ENCODE data around the gene TIMP3. TPM values are rescaled to one million over a fixed set of nuclear protein-coding genes. Genes with fewer than 3 reads are reported as not detected.

TIMP3 gene
- total RNA-seq, 1 experiment from 2014 or later, result 3.3 TPM

- H3K27me3 Mint-ChIP-seq (ENCODE audit: low read depth), result no peaks in the 10 kb centered on the region; the same call in 1 of the 2 replicates
Observed at GRCh38 chr22:32874976-32875375, 73.5 kb downstream of the TIMP3 start.

DNA sequence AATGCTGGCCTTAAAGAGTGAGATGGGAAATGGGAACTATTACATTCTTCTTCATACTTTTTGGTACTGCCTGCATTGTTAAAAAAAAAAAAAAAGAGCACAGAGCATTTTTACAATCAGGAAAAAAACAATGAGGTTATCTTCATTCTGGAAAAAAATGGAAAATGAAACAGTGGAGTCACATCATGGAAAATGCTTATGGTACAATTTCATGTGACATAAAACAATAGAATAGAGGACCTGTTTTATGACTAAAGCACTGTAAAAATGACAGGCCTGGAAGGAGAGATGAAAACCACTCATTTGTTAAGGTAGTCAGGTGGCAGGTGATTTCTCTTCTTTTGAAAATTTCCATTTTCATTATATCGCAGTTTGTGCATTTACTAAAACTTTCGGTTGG lies 75.0 kb downstream of the TIMP3 start:
- peaks cover 4% of the 10 kb centered on the region; the same call in 1 of the 2 replicates for H3K4me1 Mint-ChIP-seq
- H3K9me3 Mint-ChIP-seq, result peaks cover 4% of the 10 kb centered on the region; the same call in 1 of the 2 replicates
- H3K36me3 Mint-ChIP-seq, result no peaks in the 10 kb centered on the region
- H3K27ac Mint-ChIP-seq, result no peak overlapping the region
- POLR2A ChIA-PET, result no interaction called here
- ATAC-seq (no peak), DNase-seq (ENCODE audit: low spot score) (no peak)
- no peaks in the 10 kb centered on the region; the same call in 1 of the 2 replicates for H3K27me3 Mint-ChIP-seq (ENCODE audit: low read depth)
- no peak for TF ChIP-seq HMGA2 (CRISPR knock-in tag; IDR thresholded peaks at IDR 0.05)
- TF ChIP-seq ELF4 (CRISPR knock-in tag; IDR thresholded peaks at IDR 0.05; ENCODE audit: low read depth), result no peak
- TF ChIP-seq, protein P1, sequence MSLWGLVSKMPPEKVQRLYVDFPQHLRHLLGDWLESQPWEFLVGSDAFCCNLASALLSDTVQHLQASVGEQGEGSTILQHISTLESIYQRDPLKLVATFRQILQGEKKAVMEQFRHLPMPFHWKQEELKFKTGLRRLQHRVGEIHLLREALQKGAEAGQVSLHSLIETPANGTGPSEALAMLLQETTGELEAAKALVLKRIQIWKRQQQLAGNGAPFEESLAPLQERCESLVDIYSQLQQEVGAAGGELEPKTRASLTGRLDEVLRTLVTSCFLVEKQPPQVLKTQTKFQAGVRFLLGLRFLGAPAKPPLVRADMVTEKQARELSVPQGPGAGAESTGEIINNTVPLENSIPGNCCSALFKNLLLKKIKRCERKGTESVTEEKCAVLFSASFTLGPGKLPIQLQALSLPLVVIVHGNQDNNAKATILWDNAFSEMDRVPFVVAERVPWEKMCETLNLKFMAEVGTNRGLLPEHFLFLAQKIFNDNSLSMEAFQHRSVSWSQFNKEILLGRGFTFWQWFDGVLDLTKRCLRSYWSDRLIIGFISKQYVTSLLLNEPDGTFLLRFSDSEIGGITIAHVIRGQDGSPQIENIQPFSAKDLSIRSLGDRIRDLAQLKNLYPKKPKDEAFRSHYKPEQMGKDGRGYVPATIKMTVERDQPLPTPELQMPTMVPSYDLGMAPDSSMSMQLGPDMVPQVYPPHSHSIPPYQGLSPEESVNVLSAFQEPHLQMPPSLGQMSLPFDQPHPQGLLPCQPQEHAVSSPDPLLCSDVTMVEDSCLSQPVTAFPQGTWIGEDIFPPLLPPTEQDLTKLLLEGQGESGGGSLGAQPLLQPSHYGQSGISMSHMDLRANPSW (CRISPR knock-in tag; conservative IDR thresholded peaks at IDR 0.05; ENCODE audit: low read depth), result no peak
- TF ChIP-seq, protein P2, sequence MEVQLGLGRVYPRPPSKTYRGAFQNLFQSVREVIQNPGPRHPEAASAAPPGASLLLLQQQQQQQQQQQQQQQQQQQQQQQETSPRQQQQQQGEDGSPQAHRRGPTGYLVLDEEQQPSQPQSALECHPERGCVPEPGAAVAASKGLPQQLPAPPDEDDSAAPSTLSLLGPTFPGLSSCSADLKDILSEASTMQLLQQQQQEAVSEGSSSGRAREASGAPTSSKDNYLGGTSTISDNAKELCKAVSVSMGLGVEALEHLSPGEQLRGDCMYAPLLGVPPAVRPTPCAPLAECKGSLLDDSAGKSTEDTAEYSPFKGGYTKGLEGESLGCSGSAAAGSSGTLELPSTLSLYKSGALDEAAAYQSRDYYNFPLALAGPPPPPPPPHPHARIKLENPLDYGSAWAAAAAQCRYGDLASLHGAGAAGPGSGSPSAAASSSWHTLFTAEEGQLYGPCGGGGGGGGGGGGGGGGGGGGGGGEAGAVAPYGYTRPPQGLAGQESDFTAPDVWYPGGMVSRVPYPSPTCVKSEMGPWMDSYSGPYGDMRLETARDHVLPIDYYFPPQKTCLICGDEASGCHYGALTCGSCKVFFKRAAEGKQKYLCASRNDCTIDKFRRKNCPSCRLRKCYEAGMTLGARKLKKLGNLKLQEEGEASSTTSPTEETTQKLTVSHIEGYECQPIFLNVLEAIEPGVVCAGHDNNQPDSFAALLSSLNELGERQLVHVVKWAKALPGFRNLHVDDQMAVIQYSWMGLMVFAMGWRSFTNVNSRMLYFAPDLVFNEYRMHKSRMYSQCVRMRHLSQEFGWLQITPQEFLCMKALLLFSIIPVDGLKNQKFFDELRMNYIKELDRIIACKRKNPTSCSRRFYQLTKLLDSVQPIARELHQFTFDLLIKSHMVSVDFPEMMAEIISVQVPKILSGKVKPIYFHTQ (CRISPR knock-in tag; IDR thresholded peaks at IDR 0.05), result no peak
- no peak for TF ChIP-seq JUN (CRISPR knock-in tag; IDR thresholded peaks at IDR 0.05)
- no peak for TF ChIP-seq ATF3 (CRISPR knock-in tag; conservative IDR thresholded peaks at IDR 0.05)
- TF ChIP-seq E2F4 (CRISPR knock-in tag; IDR thresholded peaks at IDR 0.05; ENCODE audit: borderline replicate concordance, low read depth), result no peak
- no peak for TF ChIP-seq ZNF317 (CRISPR knock-in tag; IDR thresholded peaks at IDR 0.05; ENCODE audit: borderline replicate concordance, low read depth)
- TF ChIP-seq, protein P3, sequence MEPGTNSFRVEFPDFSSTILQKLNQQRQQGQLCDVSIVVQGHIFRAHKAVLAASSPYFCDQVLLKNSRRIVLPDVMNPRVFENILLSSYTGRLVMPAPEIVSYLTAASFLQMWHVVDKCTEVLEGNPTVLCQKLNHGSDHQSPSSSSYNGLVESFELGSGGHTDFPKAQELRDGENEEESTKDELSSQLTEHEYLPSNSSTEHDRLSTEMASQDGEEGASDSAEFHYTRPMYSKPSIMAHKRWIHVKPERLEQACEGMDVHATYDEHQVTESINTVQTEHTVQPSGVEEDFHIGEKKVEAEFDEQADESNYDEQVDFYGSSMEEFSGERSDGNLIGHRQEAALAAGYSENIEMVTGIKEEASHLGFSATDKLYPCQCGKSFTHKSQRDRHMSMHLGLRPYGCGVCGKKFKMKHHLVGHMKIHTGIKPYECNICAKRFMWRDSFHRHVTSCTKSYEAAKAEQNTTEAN (CRISPR knock-in tag; IDR thresholded peaks at IDR 0.05), result no peak
- TF ChIP-seq TEAD4 (CRISPR knock-in tag; IDR thresholded peaks at IDR 0.05), result no peak
- TF ChIP-seq GABPB1 (CRISPR knock-in tag; IDR thresholded peaks at IDR 0.05), result no peak
- no peak for TF ChIP-seq ZNF138 (CRISPR knock-in tag; conservative IDR thresholded peaks at IDR 0.05)
- H3K4me3 Mint-ChIP-seq, result no peak overlapping the region
- CTCF ChIA-PET, result no interaction called here

More at GRCh38 chr22:32874976-32875375, 73.5 kb downstream of the TIMP3 start:
- POLR2A ChIA-PET, result no interaction called here
- CTCF ChIA-PET, result no interaction called here
- DNase-seq (ENCODE audit: low spot score) (no peak), ATAC-seq (no peak)
- Mint-ChIP-seq H3K4me1 (no peaks in the 10 kb centered on the region), H3K27ac (no peak overlapping the region), H3K9me3 (peaks cover 4% of the 10 kb centered on the region; the same call in 1 of the 2 replicates), H3K4me3 (no peak overlapping the region), H3K36me3 (no peaks in the 10 kb centered on the region)
- TF ChIP-seq ATF1 (CRISPR knock-in tag; IDR thresholded peaks at IDR 0.05) (no peak), GRHL2 (CRISPR knock-in tag; IDR thresholded peaks at IDR 0.05; ENCODE audit: insufficient replicate concordance, severe bottlenecking) (no peak), E2F4 (CRISPR knock-in tag; IDR thresholded peaks at IDR 0.05; ENCODE audit: borderline replicate concordance, low read depth) (no peak)
- TF ChIP-seq, protein P4, sequence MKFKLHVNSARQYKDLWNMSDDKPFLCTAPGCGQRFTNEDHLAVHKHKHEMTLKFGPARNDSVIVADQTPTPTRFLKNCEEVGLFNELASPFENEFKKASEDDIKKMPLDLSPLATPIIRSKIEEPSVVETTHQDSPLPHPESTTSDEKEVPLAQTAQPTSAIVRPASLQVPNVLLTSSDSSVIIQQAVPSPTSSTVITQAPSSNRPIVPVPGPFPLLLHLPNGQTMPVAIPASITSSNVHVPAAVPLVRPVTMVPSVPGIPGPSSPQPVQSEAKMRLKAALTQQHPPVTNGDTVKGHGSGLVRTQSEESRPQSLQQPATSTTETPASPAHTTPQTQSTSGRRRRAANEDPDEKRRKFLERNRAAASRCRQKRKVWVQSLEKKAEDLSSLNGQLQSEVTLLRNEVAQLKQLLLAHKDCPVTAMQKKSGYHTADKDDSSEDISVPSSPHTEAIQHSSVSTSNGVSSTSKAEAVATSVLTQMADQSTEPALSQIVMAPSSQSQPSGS (CRISPR knock-in tag; IDR thresholded peaks at IDR 0.05; ENCODE audit: borderline replicate concordance, low read depth), result no peak
